SK-N-SH (cell line): ENCODE results near the gene HIBADH. TPM values are rescaled to one million over a fixed set of nuclear protein-coding genes. Genes with fewer than 3 reads are reported as not detected.

Experiments
- CTCF ChIA-PET: fragments of 300-600, 350-600 bp; formaldehyde crosslinking; extraction: SDS; loops from one replicate; lab custom pipeline; 2021; lab: Yijun Ruan, JAX
- POLR2A ChIA-PET: fragments of 350-600 bp; sonication (Branson Sonifier 250); formaldehyde crosslinking; extraction: SDS; loops from one replicate; lab custom pipeline; 2020; ENCODE audit warnings: antibody characterized with exemption, inconsistent platforms; lab: Yijun Ruan, JAX
- DNase-seq: peaks from one replicate; pipeline ENCODE4 v3.0.0; 2012
- H2AFZ ChIP-seq: fragments of 200-600 bp; sonication (generic); 2 replicates; pipeline ENCODE4 v1.8.1; 2016; ENCODE audit warnings: antibody characterized with exemption, mild to moderate bottlenecking, low read depth
- H3F3A ChIP-seq: fragments of 200-600 bp; sonication (generic); replicated peaks from 2 replicates; pipeline ENCODE3; 2016; ENCODE audit warnings: antibody characterized with exemption, mild to moderate bottlenecking; ENCODE audit not compliant: insufficient read depth
- H3K27ac ChIP-seq, 2 experiments: fragments of 200-500 bp in 1 of 2; fragments of 200-600 bp in 1 of 2; sonication (Bioruptor generic) in 1 of 2; sonication (generic), shearing (Covaris generic) in 1 of 2; 2 replicates each; pipeline versions ENCODE4 v1.5.1 to v1.6.1; 2014 to 2016; ENCODE audit warnings: low read depth in 2 of 2, inconsistent platforms in 1 of 2, low read length in 1 of 2, mild to moderate bottlenecking in 1 of 2, mixed read lengths in 1 of 2
- H3K27me3 ChIP-seq: fragments of 200-600 bp; sonication (generic), shearing (Covaris generic); 2 replicates; pipeline ENCODE4 v1.6.1; 2016; ENCODE audit warnings: mixed run types; ENCODE audit not compliant: insufficient read depth
- H3K36me3 ChIP-seq, 2 experiments: fragments of 200-500 bp in 1 of 2; fragments of 200-600 bp in 1 of 2; sonication (Bioruptor generic) in 1 of 2; sonication (generic) in 1 of 2; replicated peaks in 1 of 2; 2 replicates each; pipeline versions ENCODE3 to v1.5.1; 2014 to 2016; ENCODE audit warnings: low read length in 1 of 2, mild to moderate bottlenecking in 1 of 2; ENCODE audit not compliant: insufficient read depth in 2 of 2, control insufficient read depth in 1 of 2
- H3K4me1 ChIP-seq, 2 experiments: fragments of 200-500 bp in 1 of 2; fragments of 200-600 bp in 1 of 2; sonication (Bioruptor generic) in 1 of 2; sonication (generic), shearing (Covaris generic) in 1 of 2; 2 replicates each; pipeline versions ENCODE4 v1.5.1 to v1.6.1; 2014 to 2016; ENCODE audit warnings: low read depth in 1 of 2, low read length in 1 of 2, mixed run types in 1 of 2; ENCODE audit not compliant: insufficient read depth in 2 of 2, control insufficient read depth in 1 of 2
- H3K4me2 ChIP-seq: fragments of 200-600 bp; sonication (generic), shearing (Covaris generic); 2 replicates; pipeline ENCODE4 v1.6.1; 2017; ENCODE audit warnings: mixed run types
- H3K4me3 ChIP-seq, 2 experiments: fragments of 200-500 bp in 1 of 2; fragments of 200-600 bp in 1 of 2; sonication (Bioruptor generic) in 1 of 2; sonication (generic), shearing (Covaris generic) in 1 of 2; 2 replicates each; pipeline versions ENCODE4 v1.5.1 to v1.8.1; 2014 to 2016; ENCODE audit warnings: low read depth in 2 of 2, inconsistent platforms in 1 of 2, low read length in 1 of 2, mild to moderate bottlenecking in 1 of 2, mixed read lengths in 1 of 2, moderate library complexity in 1 of 2
- H3K79me2 ChIP-seq: fragments of 200-600 bp; sonication (generic); 2 replicates; pipeline ENCODE4 v1.8.1; 2017; ENCODE audit warnings: mild to moderate bottlenecking; ENCODE audit not compliant: insufficient read depth
- H3K9ac ChIP-seq: fragments of 200-600 bp; sonication (generic); 2 replicates; pipeline ENCODE4 v1.6.1; 2017; ENCODE audit warnings: mixed run types
- H3K9me2 ChIP-seq: fragments of 200-600 bp; sonication (generic); 2 replicates; pipeline ENCODE4 v1.6.1; 2017; ENCODE audit warnings: mixed run types
- H3K9me3 ChIP-seq: fragments of 200-600 bp; sonication (generic); 2 replicates; pipeline ENCODE4 v1.6.1; 2017; ENCODE audit warnings: mixed run types, mild to moderate bottlenecking, moderate library complexity
- H4K20me1 ChIP-seq: fragments of 200-600 bp; sonication (generic); 2 replicates; pipeline ENCODE4 v1.6.1; 2017; ENCODE audit warnings: mild to moderate bottlenecking, mixed run types; ENCODE audit not compliant: insufficient read depth
- CHD2 ChIP-seq: fragments of 150-350 bp; IDR thresholded peaks from 2 replicates; pipeline ENCODE4 v1.6.1; 2018; ENCODE audit warnings: low read length; ENCODE audit not compliant: partially characterized antibody
- CTCF ChIP-seq: fragments of 200-600 bp; sonication (generic); IDR thresholded peaks from 2 replicates; pipeline ENCODE4 v1.6.1; 2017; ENCODE audit warnings: antibody characterized with exemption, mild to moderate bottlenecking, moderate library complexity
- ELF1 ChIP-seq: IDR thresholded peaks from 2 replicates; pipeline ENCODE4 v1.4.0; 2012
- FOSL2 ChIP-seq: IDR thresholded peaks from 2 replicates; pipeline ENCODE4 v1.4.0; 2012; ENCODE audit warnings: low read depth, mild to moderate bottlenecking, moderate library complexity, borderline replicate concordance
- FOXJ3 ChIP-seq: sonication (generic); formaldehyde crosslinking; IDR thresholded peaks from 2 replicates; pipeline ENCODE4 v1.5.1; 2020; ENCODE audit warnings: mild to moderate bottlenecking, missing genetic modification reagents
- FOXM1 ChIP-seq: IDR thresholded peaks from 2 replicates; pipeline ENCODE4 v1.4.0; 2012; ENCODE audit warnings: low read depth, mild to moderate bottlenecking
- JUND ChIP-seq: IDR thresholded peaks from 2 replicates; pipeline ENCODE4 v1.4.0; 2012
- MEF2A ChIP-seq: IDR thresholded peaks from 2 replicates; pipeline ENCODE4 v1.4.0; 2012; ENCODE audit warnings: low read depth, borderline replicate concordance
- MXI1 ChIP-seq: IDR thresholded peaks from 2 replicates; pipeline ENCODE4 v1.6.1; 2012; ENCODE audit warnings: mild to moderate bottlenecking, low read depth, low read length, improper control_type of control experiment
- PBX3 ChIP-seq: IDR thresholded peaks from 2 replicates; pipeline ENCODE4; 2012
- POLR2AphosphoS5 ChIP-seq: IDR thresholded peaks from 2 replicates; pipeline ENCODE4 v1.6.1; 2012; ENCODE audit warnings: low read depth, low read length
- RAD21 ChIP-seq: IDR thresholded peaks from 2 replicates; pipeline ENCODE4 v1.6.1; 2012; ENCODE audit warnings: mild to moderate bottlenecking, low read length
- REST ChIP-seq: IDR thresholded peaks from 2 replicates; pipeline ENCODE4 v1.6.1; 2012; ENCODE audit warnings: mild to moderate bottlenecking, low read depth, low read length, moderate library complexity
- RFX5 ChIP-seq: IDR thresholded peaks from 2 replicates; pipeline ENCODE4 v1.6.1; 2012; ENCODE audit warnings: mild to moderate bottlenecking, improper control_type of control experiment, low read length
- SIN3A ChIP-seq: IDR thresholded peaks from 2 replicates; pipeline ENCODE4 v1.6.1; 2012; ENCODE audit warnings: low read depth, mild to moderate bottlenecking, low read length, moderate library complexity, borderline replicate concordance
- SMC3 ChIP-seq: IDR thresholded peaks from 2 replicates; pipeline ENCODE4 v1.6.1; 2012; ENCODE audit warnings: low read depth, low read length, improper control_type of control experiment
- TEAD4 ChIP-seq: IDR thresholded peaks from 2 replicates; pipeline ENCODE4 v1.4.0; 2012; ENCODE audit warnings: mild to moderate bottlenecking, borderline replicate concordance; ENCODE audit not compliant: insufficient read depth
- YY1 ChIP-seq: IDR thresholded peaks from 2 replicates; pipeline ENCODE4 v1.4.0; 2012; ENCODE audit warnings: low read depth, mild to moderate bottlenecking
- WGBS: methylation state at CpG from one replicate; pipeline ENCODE4 v1.1.6; 2017; ENCODE audit warnings: low lambda C conversion rate; 5-methylcytosine and 5-hydroxymethylcytosine counted together
- polyA plus RNA-seq, 3 experiments: library from polyadenylated mRNA; depleted of rRNA; stranded (reverse); fragments of >200 nt; gene quantifications; 2 replicates each; pipeline ENCODE4 v1.2.3, GENCODE V29; 2012

The HIBADH gene
- polyA plus RNA-seq, 1 of the 3 experiments (the other 2 are of a cell fraction) = 71.8 TPM

- TF ChIP-seq PBX3 = no peak
- TF ChIP-seq CHD2 = no peak
- no peak for TF ChIP-seq JUND
- TF ChIP-seq SMC3 = peak; percentile 34; the same call in 1 of the 2 replicates
- peak; percentile 70 for TF ChIP-seq CTCF
- TF ChIP-seq YY1 = no peak
- TF ChIP-seq TEAD4 = no peak
- TF ChIP-seq POLR2AphosphoS5 = no peak
- peak; percentile 59 for TF ChIP-seq RAD21
- no peak for TF ChIP-seq ELF1
- ChIA-PET CTCF (interaction anchor here (0.6 to 4.2 kb wide), 29 partner anchors 9 to 1733 kb away, joined by 3 to 23 read pairs (median 5); no protein-coding TSS in a partner anchor), POLR2A (no interaction called here)
- Histone ChIP-seq H3K9me2 (no peaks in the 10 kb centered on the region), H3K79me2 (no peaks in the 10 kb centered on the region), H2AFZ (no peak overlapping the region), H3K4me1 (peaks cover 7 to 12% of the 10 kb centered on the region in 2 experiments; a peak in 3 of 4 replicates), H3K4me2 (peak overlapping the region; percentile 33), H3K9ac (peak overlapping the region; percentile 23; the same call in 1 of the 2 replicates), H3K9me3 (no peaks in the 10 kb centered on the region), H3K4me3 (peak overlapping the region in 1 of 2 experiments; percentile 1; a peak in 1 of 4 replicates), H3K36me3 (peaks cover 4 to 7% of the 10 kb centered on the region in 2 experiments), H3F3A (peaks cover 20% of the 10 kb centered on the region), H3K27me3 (no peaks in the 10 kb centered on the region), H3K27ac (peak overlapping the region; percentile 62 to 84), H4K20me1 (no peaks in the 10 kb centered on the region)
- no peak for DNase-seq
- 44% methylated on average over 2 of the region's 2 CpGs for WGBS
Observed at GRCh38 chr7:27605689-27606269, 56.9 kb downstream of the HIBADH start.

- H4K20me1 ChIP-seq = no peaks in the 10 kb centered on the region
- no peaks in the 10 kb centered on the region for H3K9me3 ChIP-seq
- H3K79me2 ChIP-seq = no peaks in the 10 kb centered on the region
- H3K9ac ChIP-seq = no peak overlapping the region
- CTCF ChIA-PET = interaction anchor here (0.6 to 4.2 kb wide), 21 partner anchors 10 to 1732 kb away, joined by 3 to 23 read pairs (median 4); no protein-coding TSS in a partner anchor
- POLR2A ChIA-PET = no interaction called here
- no peak for DNase-seq
- peak overlapping the region in 1 of 2 experiments; percentile 84; a peak in 1 of 4 replicates for H3K27ac ChIP-seq
- H3K9me2 ChIP-seq = 0 out of 2 replicates have a peak, but pooled peaks cover 2% of the 10 kb centered on the region
- H3F3A ChIP-seq = peaks cover 20% of the 10 kb centered on the region
- H3K27me3 ChIP-seq = no peaks in the 10 kb centered on the region
- no peak overlapping the region for H3K4me2 ChIP-seq
- WGBS = 86% methylated on average over 2 of the region's 2 CpGs
- no peak overlapping the region for H2AFZ ChIP-seq
- H3K4me3 ChIP-seq = no peak overlapping the region; a peak in 1 of 4 replicates
- H3K36me3 ChIP-seq = peaks cover 4 to 12% of the 10 kb centered on the region in 2 experiments
- peaks cover 7 to 12% of the 10 kb centered on the region in 2 experiments; a peak in 3 of 4 replicates for H3K4me1 ChIP-seq
- TF ChIP-seq RFX5 (no peak), YY1 (no peak), REST (no peak), SMC3 (no peak), MEF2A (no peak), CTCF (no peak), MXI1 (no peak), FOXJ3 (no peak), JUND (no peak), SIN3A (no peak), FOXM1 (no peak), ELF1 (no peak), FOSL2 (no peak)
Observed at GRCh38 chr7:27605283-27605682, 57.4 kb downstream of the HIBADH start.
